DMS153 treated with DMSO at 0.1 percent for 48 hours (cell line): ENCODE data around the gene VWA5A.
"Not testable (repeated sequence)": the region's sequence is repeated elsewhere in the genome, so short reads cannot be mapped to it uniquely, and the experiment has no call there.

ENCODE experiments used
- DNase-seq: peaks from one replicate; lab custom pipeline; 2025; ENCODE audit not compliant: unreplicated experiment; lab: John Stamatoyannopoulos, UW

VWA5A gene

GRCh38 chr11:124167826-124168231, 52.6 kb downstream of the VWA5A start:
- DNase-seq: peak; percentile 27

- DNase-seq: no peak
These were observed 53.5 kb downstream of the VWA5A start for GRCh38 chr11:124168796-124169195.

- DNase-seq: not testable (repeated sequence)
These were observed 55.1 kb downstream of the VWA5A start for GRCh38 chr11:124170315-124170714.

- DNase-seq: no peak
These were observed 55.7 kb downstream of the VWA5A start for GRCh38 chr11:124170801-124171586.

- no peak for DNase-seq
These were observed 56.9 kb downstream of the VWA5A start for GRCh38 chr11:124172101-124172500.

GRCh38 chr11:124172599-124172998, 57.3 kb downstream of the VWA5A start:
- no peak for DNase-seq

GRCh38 chr11:124174001-124174583, 58.8 kb downstream of the VWA5A start:
- peak; percentile 85 for DNase-seq

- no peak for DNase-seq
These were observed 61.9 kb downstream of the VWA5A start for GRCh38 chr11:124176925-124177715.

- DNase-seq: no peak
These were observed 64.1 kb downstream of the VWA5A start for GRCh38 chr11:124179310-124179709.

- DNase-seq: no peak
These were observed 67.8 kb downstream of the VWA5A start, which contains the start of gene OR10D3 for GRCh38 chr11:124183068-124183467. OR10D3 (plus strand) TSS chr11:124183345; CDS start chr11:124185270, 1,925 bp downstream.

- DNase-seq: no peak
These were observed 75.3 kb downstream of the VWA5A start for GRCh38 chr11:124190298-124191139.

GRCh38 chr11:124193221-124194010, 78.2 kb downstream of the VWA5A start:
- DNase-seq: no peak

GRCh38 chr11:124194293-124195188, 79.3 kb downstream of the VWA5A start:
- no peak for DNase-seq

- no peak for DNase-seq
These were observed 80.0 kb downstream of the VWA5A start for GRCh38 chr11:124195189-124195734.
